Left ventricle myocardium inferior (tissue), 1 donor: ENCODE results near the gene ELAVL4. TPM values are rescaled to one million over a fixed set of nuclear protein-coding genes. Genes with fewer than 3 reads are reported as not detected.

ENCODE experiments used
- DNase-seq: peaks from one replicate; pipeline ENCODE4 v3.0.0-alpha.2; 2020
- H3K27ac ChIP-seq: fragments of 200-600 bp; replicated peaks from 2 replicates; pipeline ENCODE4 v1.8.0; 2021
- H3K27me3 ChIP-seq: fragments of 200-600 bp; 2 replicates; pipeline ENCODE4 v1.8.0; 2021; ENCODE audit warnings: low read depth
- H3K36me3 ChIP-seq: fragments of 200-600 bp; 2 replicates; pipeline ENCODE4 v1.8.0; 2021
- H3K4me1 ChIP-seq: fragments of 200-600 bp; 2 replicates; pipeline ENCODE4 v1.8.0; 2021
- H3K4me3 ChIP-seq: fragments of 200-600 bp; 2 replicates; pipeline ENCODE4 v1.8.0; 2021; ENCODE audit warnings: mild to moderate bottlenecking, moderate library complexity
- H3K9me3 ChIP-seq: fragments of 200-600 bp; replicated peaks from 2 replicates; pipeline ENCODE4 v1.8.0; 2021
- CTCF ChIP-seq: fragments of 200-600 bp; IDR thresholded peaks from 2 replicates; pipeline ENCODE4 v1.8.0; 2021; ENCODE audit warnings: antibody characterized with exemption, mild to moderate bottlenecking, borderline replicate concordance
- intact Hi-C: fragments of 100-400 bp; cut with micrococcal nuclease; formaldehyde crosslinking; loops from one replicate; pipeline ENCODE4 v1.11.0; 2022
- total RNA-seq: library from RNA; stranded (reverse); fragmentation: NEBNext Ultra II Directional; extraction: Animal tissue kit (Norgen Biotek cat#: 25700); gene quantifications from one replicate; pipeline ENCODE4 v1.2.1, GENCODE V29; 2021
- donor health status: DM: no; HTN: yes; CAD: no; lungs with severe emphysema.

Gene ELAVL4
- total RNA-seq, 1 donor from 2014 or later: not detected

- no peak for TF ChIP-seq CTCF
- Histone ChIP-seq H3K4me3 (no peak overlapping the region), H3K36me3 (no peaks in the 10 kb centered on the region), H3K27ac (no peak overlapping the region), H3K27me3 (peaks cover 5% of the 10 kb centered on the region), H3K4me1 (peaks cover 23% of the 10 kb centered on the region), H3K9me3 (no peaks in the 10 kb centered on the region)
- intact Hi-C loops: no loop called here
- DNase-seq: no peak
These were observed 69.3 kb downstream of the ELAVL4 start for GRCh38 chr1:50177994-50178393.

DNA sequence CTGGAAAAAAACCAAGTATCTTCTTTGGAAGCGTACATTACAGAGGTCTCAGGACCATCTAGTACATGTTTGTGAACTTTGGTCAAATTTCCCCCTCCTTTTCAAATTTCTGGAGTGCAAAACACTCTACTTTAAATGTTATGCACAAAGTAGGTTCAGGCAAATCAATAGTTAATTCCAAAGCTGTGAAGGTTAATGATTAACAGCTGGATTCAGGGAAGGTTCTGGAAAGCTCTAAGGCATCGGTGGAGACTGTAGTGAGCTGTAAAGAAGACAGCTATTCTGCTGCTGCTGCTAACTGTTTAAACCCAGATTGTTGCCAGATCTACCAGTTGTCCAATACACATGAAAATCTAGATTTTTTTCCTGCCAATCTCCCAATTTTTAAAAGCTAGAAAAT, 70.9 kb downstream of the ELAVL4 start:
- DNase-seq: no peak
- Histone ChIP-seq H3K27me3 (peaks cover 5% of the 10 kb centered on the region), H3K9me3 (no peaks in the 10 kb centered on the region), H3K4me3 (no peak overlapping the region), H3K36me3 (no peaks in the 10 kb centered on the region), H3K27ac (no peak overlapping the region), H3K4me1 (peaks cover 31% of the 10 kb centered on the region)
- intact Hi-C loops: no loop called here
- no peak for TF ChIP-seq CTCF

GRCh38 chr1:50180367-50180766, 71.6 kb downstream of the ELAVL4 start:
- H3K4me1 ChIP-seq: peaks cover 31% of the 10 kb centered on the region
- DNase-seq: no peak
- H3K27me3 ChIP-seq: peaks cover 5% of the 10 kb centered on the region
- no peaks in the 10 kb centered on the region for H3K36me3 ChIP-seq
- H3K9me3 ChIP-seq: no peaks in the 10 kb centered on the region
- TF ChIP-seq CTCF: no peak
- H3K4me3 ChIP-seq: no peak overlapping the region
- intact Hi-C loops: no loop called here
- no peak overlapping the region for H3K27ac ChIP-seq

DNA sequence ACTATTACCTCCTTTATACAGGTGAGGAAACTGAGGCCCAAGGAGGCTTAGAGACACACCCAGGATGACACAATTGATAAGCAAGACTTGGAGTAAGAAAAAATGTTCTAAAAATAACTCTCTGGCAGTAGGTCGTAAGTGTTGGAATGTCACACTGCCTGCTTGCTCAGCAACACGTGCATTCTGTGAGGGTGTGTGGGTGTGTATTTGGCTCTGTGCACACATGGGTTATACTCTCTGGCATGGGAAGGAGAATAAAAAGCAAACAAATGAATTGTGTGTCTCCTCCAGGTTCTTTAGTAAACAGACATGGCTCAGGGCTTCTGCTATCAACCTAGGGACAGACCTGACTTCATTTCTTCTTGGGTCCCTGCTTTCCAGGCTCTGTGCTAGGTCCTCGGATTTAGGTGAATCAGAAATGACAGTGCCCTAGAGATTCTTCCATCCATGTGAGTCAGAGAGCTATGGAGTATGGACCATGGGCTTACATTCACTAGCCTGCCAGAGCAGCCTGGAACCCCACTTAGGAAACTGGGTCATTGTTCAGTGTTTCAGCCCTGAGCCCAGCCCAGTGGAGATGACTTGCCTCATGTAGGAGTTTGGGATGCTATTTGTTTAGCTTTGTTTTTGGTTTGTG, 72.4 kb downstream of the ELAVL4 start:
- intact Hi-C loops: no loop called here
- no peak for DNase-seq
- no peaks in the 10 kb centered on the region for H3K9me3 ChIP-seq
- H3K36me3 ChIP-seq: no peaks in the 10 kb centered on the region
- peaks cover 27% of the 10 kb centered on the region for H3K4me1 ChIP-seq
- H3K4me3 ChIP-seq: no peak overlapping the region
- H3K27me3 ChIP-seq: peaks cover 5% of the 10 kb centered on the region
- TF ChIP-seq CTCF: no peak
- H3K27ac ChIP-seq: no peak overlapping the region

DNA sequence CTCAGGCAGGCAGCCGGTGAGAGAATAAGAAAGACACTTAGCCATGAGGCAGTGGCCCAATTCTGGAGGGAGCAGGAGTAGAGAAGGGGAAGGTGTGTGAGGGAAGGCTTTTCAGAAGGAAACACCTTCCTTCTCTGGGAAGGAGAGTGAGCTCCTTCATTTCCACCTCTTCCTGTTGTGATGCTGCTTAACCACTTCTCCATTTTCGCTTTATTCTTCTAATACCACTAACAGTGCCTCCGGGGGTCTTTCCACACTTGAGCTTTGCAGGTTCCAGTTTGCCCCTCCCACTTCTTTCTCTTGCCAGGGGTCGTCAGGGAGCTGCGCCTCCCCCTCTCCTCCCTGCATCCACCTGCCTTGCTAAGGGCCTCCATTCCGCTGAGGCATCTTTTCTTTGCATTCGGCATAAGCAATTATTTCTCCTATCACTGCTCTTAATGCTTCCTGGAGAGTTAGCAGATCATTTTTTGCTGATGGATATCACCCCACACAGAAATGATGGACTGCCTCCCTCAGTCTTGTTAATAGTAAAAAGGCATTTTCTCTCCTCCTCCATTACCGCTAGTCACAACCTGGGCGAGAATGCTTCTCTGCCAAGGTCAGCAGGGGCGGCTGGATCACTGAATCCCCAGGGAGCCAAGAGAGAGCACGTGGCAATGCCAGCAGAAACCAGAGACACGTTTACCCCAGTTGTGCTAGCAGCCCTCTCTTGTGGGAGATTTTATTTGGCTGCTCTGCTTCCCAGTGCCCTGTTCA, 74.8 kb downstream of the ELAVL4 start:
- DNase-seq: no peak
- Histone ChIP-seq H3K4me1 (peaks cover 20% of the 10 kb centered on the region), H3K27ac (no peak overlapping the region), H3K36me3 (no peaks in the 10 kb centered on the region), H3K4me3 (no peak overlapping the region), H3K9me3 (no peaks in the 10 kb centered on the region), H3K27me3 (peaks cover 5% of the 10 kb centered on the region)
- intact Hi-C loops: no loop called here
- TF ChIP-seq CTCF: no peak
